Panc1 (cell line): ENCODE data around the gene PARD3. TPM values are rescaled to one million over a fixed set of nuclear protein-coding genes. Genes with fewer than 3 reads are reported as not detected.

ENCODE experiments used
- ATAC-seq: fragments of 200-7000 bp; cut with Tn5 transposase; 2 replicates; pipeline ENCODE4 v1.9.1; 2020; ENCODE audit warnings: mild to moderate bottlenecking, moderate library complexity
- BruUV-seq: library from RNA; stranded (reverse); fragments of 400-500 nt; replicated peaks from 2 replicates; lab custom pipeline; 2021; lab: Mats Ljungman, UMichigan
- CTCF ChIA-PET: fragments of 300-600 bp; sonication (Branson Sonifier 250); formaldehyde crosslinking; loops from one replicate; lab custom pipeline; 2022; ENCODE audit warnings: antibody characterized with exemption; lab: Charles Lee
- POLR2A ChIA-PET: fragments of 300-600 bp; sonication (Branson Sonifier 250); formaldehyde crosslinking; loops from one replicate; lab custom pipeline; 2022; ENCODE audit warnings: antibody characterized with exemption; lab: Charles Lee
- DNase-seq: peaks from one replicate; pipeline ENCODE4 v3.0.0-alpha.2; 2010; ENCODE audit warnings: low read depth, low spot score
- H3K27ac ChIP-seq: 2 replicates; pipeline ENCODE4 v1.5.1; 2011; ENCODE audit warnings: mild to moderate bottlenecking, low read length, inconsistent platforms
- H3K27me3 ChIP-seq: fragments of 200-500 bp; sonication (Bioruptor generic); 2 replicates; pipeline ENCODE4 v1.6.0; 2014; ENCODE audit warnings: low read length, inconsistent platforms; ENCODE audit not compliant: control insufficient read depth, insufficient read depth
- H3K36me3 ChIP-seq: fragments of 200-500 bp; sonication (Bioruptor generic); 2 replicates; pipeline ENCODE4 v1.5.1; 2014; ENCODE audit warnings: inconsistent platforms, mild to moderate bottlenecking, low read length, moderate library complexity; ENCODE audit not compliant: control insufficient read depth, insufficient read depth
- H3K4me1 ChIP-seq: 2 replicates; pipeline ENCODE4 v1.5.1; 2011; ENCODE audit warnings: inconsistent platforms, mild to moderate bottlenecking, low read length, moderate library complexity; ENCODE audit not compliant: control insufficient read depth, insufficient read depth
- H3K4me3 ChIP-seq, 2 experiments: 2 replicates each; pipeline ENCODE4 v1.5.1; 2011 to 2012; ENCODE audit warnings: low read depth in 2 of 2, low read length in 2 of 2, mild to moderate bottlenecking in 2 of 2, inconsistent platforms in 1 of 2, moderate library complexity in 1 of 2
- H3K9me3 ChIP-seq: fragments of 200-500 bp; sonication (Bioruptor generic); 2 replicates; pipeline ENCODE4 v1.5.1; 2014; ENCODE audit warnings: low read depth, mild to moderate bottlenecking, inconsistent platforms, low read length, moderate library complexity; ENCODE audit not compliant: control insufficient read depth, insufficient read depth
- CTCF ChIP-seq: fragments of 450-650 bp; IDR thresholded peaks from 2 replicates; pipeline ENCODE4 v1.5.1; 2017; ENCODE audit warnings: mild to moderate bottlenecking
- POLR2AphosphoS5 ChIP-seq: IDR thresholded peaks from 2 replicates; pipeline ENCODE4 v1.6.1; 2012; ENCODE audit warnings: mild to moderate bottlenecking, low read depth, low read length, moderate library complexity
- REST ChIP-seq, 2 experiments: IDR thresholded peaks; 2 replicates each; pipeline ENCODE4 v1.6.1; 2011 to 2012; ENCODE audit warnings: low read depth in 2 of 2, control low read depth in 1 of 2, low read length in 1 of 2, mild to moderate bottlenecking in 1 of 2, moderate library complexity in 1 of 2; ENCODE audit not compliant: insufficient read depth in 1 of 2
- SIN3A ChIP-seq: IDR thresholded peaks from 2 replicates; pipeline ENCODE4 v1.6.1; 2012; ENCODE audit warnings: low read depth, mild to moderate bottlenecking, low read length, moderate library complexity, borderline replicate concordance; ENCODE audit not compliant: insufficient read depth
- TCF7L2 ChIP-seq: IDR thresholded peaks from 2 replicates; pipeline ENCODE4 v1.6.1; 2011; ENCODE audit warnings: mild to moderate bottlenecking, low read depth, low read length, inconsistent platforms
- in situ Hi-C: cut with HindIII; loops from 2 replicates; pipeline ENCODE4 v1.10.0; 2016; ENCODE audit warnings: low sequenced_read_pairs, low pct_unique_long_range_greater_than_20kb
- intact Hi-C: fragments of 100-400 bp; cut with micrococcal nuclease; formaldehyde crosslinking; loops from one replicate; pipeline ENCODE4 v1.10.0; 2022; ENCODE audit not compliant: unreplicated experiment
- total RNA-seq: library from RNA; stranded (reverse); gene quantifications from one replicate; pipeline ENCODE4 v1.2.1, GENCODE V29; 2021; ENCODE audit not compliant: unreplicated experiment

Gene PARD3
- total RNA-seq, 1 experiment from 2014 or later = 29.8 TPM

DNA sequence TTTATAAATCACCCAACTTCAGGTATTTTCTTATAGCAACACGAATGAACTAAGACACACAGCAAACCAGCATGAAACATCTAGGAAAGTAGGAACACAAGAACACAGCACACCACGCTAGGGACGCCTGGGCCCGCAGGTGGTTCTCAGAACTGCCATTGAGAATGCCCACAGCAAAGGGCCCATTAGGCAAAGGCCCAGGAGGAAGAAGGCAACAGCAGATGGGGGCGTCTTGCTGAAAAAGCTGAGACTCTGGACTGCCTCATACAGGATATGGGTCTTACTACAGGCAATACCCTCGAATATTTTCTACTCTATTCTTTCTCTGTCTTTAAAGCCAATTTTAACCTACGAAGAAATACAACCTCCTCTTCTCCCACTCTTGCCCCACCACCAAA, 77.3 kb downstream of the PARD3 start:
- Histone ChIP-seq H3K4me1 (peaks cover 5% of the 10 kb centered on the region; the same call in 1 of the 2 replicates), H3K27ac (no peak overlapping the region), H3K4me3 (no peak overlapping the region), H3K27me3 (no peaks in the 10 kb centered on the region), H3K9me3 (no peaks in the 10 kb centered on the region), H3K36me3 (no peaks in the 10 kb centered on the region)
- no peak for ATAC-seq
- no peak for TF ChIP-seq REST (IDR thresholded peaks at IDR 0.05; ENCODE audit: insufficient read depth in 1 of 2, low read depth in 2 of 2, low read length in 1 of 2)
- no peak for TF ChIP-seq POLR2AphosphoS5
- no peak for TF ChIP-seq TCF7L2
- no peak for TF ChIP-seq CTCF
- TF ChIP-seq SIN3A = no peak
- in situ Hi-C loops = no loop called here
- DNase-seq = no peak
- intact Hi-C loops = no loop called here
- no TSS peak for BruUV-seq
- ChIA-PET CTCF (no interaction called here), POLR2A (no interaction called here)

GRCh38 chr10:34736976-34737771, 77.9 kb downstream of the PARD3 start:
- ChIA-PET POLR2A (no interaction called here), CTCF (no interaction called here)
- no peak for TF ChIP-seq POLR2AphosphoS5
- no peaks in the 10 kb centered on the region for H3K9me3 ChIP-seq
- BruUV-seq = no TSS peak
- in situ Hi-C loops = no loop called here
- no peak for DNase-seq
- H3K4me3 ChIP-seq = no peak overlapping the region
- peaks cover 6% of the 10 kb centered on the region; the same call in 1 of the 2 replicates for H3K4me1 ChIP-seq
- H3K27me3 ChIP-seq = no peaks in the 10 kb centered on the region
- no peak for ATAC-seq
- H3K27ac ChIP-seq = no peak overlapping the region
- intact Hi-C loops = no loop called here
- no peaks in the 10 kb centered on the region for H3K36me3 ChIP-seq

DNA sequence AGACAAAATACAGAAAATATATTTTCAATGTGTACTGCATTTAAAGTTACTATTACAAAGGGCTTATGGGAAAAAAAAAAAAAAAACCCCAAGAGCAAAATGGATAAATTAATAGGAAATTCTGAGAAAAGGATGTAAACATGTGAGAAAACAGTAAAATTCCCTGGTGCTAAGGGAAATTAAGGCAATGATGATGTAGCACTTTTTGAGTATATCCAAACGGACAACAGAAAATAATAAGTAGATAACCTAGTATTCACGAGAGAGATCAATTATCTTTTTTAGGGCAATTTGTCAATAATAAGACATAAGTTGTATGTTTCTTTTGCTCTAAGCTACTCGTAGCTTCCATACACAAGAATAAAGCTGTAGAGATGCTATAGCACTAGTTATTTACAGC, 80.2 kb downstream of the PARD3 start:
- H3K27me3 ChIP-seq = no peaks in the 10 kb centered on the region
- ChIA-PET CTCF (interaction anchor here (0.6 kb wide), 1 partner anchor 159 kb away, joined by 3 read pairs; no protein-coding TSS in a partner anchor), POLR2A (no interaction called here)
- DNase-seq = no peak
- H3K4me1 ChIP-seq = peaks cover 6% of the 10 kb centered on the region
- H3K4me3 ChIP-seq = no peak overlapping the region
- in situ Hi-C loops = no loop called here
- ATAC-seq = no peak
- no peaks in the 10 kb centered on the region for H3K9me3 ChIP-seq
- BruUV-seq = no TSS peak
- no peaks in the 10 kb centered on the region for H3K36me3 ChIP-seq
- intact Hi-C loops = no loop called here
- H3K27ac ChIP-seq = no peak overlapping the region
- TF ChIP-seq POLR2AphosphoS5 = no peak
- TF ChIP-seq TCF7L2 = no peak
- TF ChIP-seq CTCF = no peak
- no peak for TF ChIP-seq REST (IDR thresholded peaks at IDR 0.05; ENCODE audit: insufficient read depth in 1 of 2, low read depth in 2 of 2, low read length in 1 of 2)
- no peak for TF ChIP-seq SIN3A
